NB4 (cell line): ENCODE measurements around the gene HABP4.

Experiments
- CTCF ChIP-seq: IDR thresholded peaks from one replicate; pipeline ENCODE4 v1.5.1; 2012; ENCODE audit warnings: low read depth, low read length
- MAX ChIP-seq: IDR thresholded peaks from 2 replicates; pipeline ENCODE4 v1.6.1; 2011; ENCODE audit warnings: low read depth, low read length
- MYC ChIP-seq: IDR thresholded peaks from 2 replicates; pipeline ENCODE4 v1.6.1; 2011; ENCODE audit warnings: low read depth, low read length
- POLR2A ChIP-seq: IDR thresholded peaks from 2 replicates; pipeline ENCODE4 v1.6.1; 2011; ENCODE audit warnings: mild to moderate bottlenecking; ENCODE audit not compliant: insufficient read length; ENCODE audit errors: extremely low read depth

DNA sequence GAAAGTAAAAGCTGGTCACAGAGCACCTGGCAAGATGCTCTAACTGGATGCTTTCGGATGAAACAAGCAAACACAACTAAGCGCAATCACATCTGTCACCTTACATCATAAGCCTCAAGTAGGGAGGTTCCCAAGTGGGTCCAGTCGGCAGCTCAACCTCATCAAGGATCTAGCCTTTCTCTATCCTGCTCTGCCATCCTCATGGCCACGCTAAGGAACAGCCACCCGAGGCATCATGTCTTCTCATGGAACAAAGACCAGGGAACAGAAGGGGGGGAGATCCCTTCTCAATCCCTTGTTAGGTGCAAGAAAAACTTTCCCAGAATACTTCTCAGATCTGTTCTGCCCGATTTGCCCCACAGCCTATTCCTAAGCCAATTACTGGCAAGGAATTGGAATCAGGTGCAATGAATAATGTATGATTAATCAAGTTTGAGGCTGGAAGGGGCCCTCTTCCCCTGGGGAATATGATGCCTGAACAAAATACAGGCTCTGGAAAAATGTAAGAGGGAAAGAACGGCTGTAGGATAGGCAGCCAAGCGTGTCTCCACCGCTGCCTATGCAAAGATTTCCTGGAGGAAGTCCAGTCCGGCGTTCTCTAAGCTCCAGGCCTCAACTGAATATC, 1.3 kb upstream of the HABP4 start:
- no peak for TF ChIP-seq CTCF
- TF ChIP-seq POLR2A: no peak
- no peak for TF ChIP-seq MYC
- TF ChIP-seq MAX: no peak
